OCI-LY7 (cell line): Measurements from ENCODE around the gene GULP1.

Experiments
- EZH2phosphoT487 ChIP-seq: fragments of 200-600 bp; sonication (generic); IDR thresholded peaks from 2 replicates; pipeline ENCODE4 v1.6.1; 2018; ENCODE audit warnings: low read depth, borderline replicate concordance, mild to moderate bottlenecking, mixed run types, antibody characterized with exemption, low read length, moderate library complexity, mixed read lengths
- TF ChIP-seq, protein P1 (sequence below): fragments of 200-600 bp; sonication (generic); conservative IDR thresholded peaks from 2 replicates; pipeline ENCODE4 v1.5.1; 2014; ENCODE audit warnings: mild to moderate bottlenecking, antibody characterized with exemption, low read length, moderate library complexity, mixed read lengths

DNA sequence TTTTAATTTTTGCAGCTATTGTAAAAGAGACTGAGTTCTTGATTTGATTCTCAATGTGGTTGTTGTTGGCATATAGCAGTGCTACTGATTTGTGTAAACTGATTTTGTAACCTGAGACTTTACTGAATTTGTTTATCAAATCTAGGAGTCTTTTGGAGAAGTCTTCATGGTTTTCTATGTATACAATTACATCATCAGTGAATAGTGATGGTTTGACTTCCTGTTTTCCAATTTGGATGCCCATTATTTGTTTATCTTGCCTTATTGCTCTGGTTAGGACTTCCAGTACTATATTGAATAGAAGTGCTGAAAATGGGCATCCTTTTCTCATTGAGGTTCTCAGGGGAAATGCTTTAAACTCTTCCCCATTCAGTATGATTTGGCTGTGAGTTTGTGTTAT, 99.7 kb downstream of the GULP1 start:
- TF ChIP-seq, protein P1, sequence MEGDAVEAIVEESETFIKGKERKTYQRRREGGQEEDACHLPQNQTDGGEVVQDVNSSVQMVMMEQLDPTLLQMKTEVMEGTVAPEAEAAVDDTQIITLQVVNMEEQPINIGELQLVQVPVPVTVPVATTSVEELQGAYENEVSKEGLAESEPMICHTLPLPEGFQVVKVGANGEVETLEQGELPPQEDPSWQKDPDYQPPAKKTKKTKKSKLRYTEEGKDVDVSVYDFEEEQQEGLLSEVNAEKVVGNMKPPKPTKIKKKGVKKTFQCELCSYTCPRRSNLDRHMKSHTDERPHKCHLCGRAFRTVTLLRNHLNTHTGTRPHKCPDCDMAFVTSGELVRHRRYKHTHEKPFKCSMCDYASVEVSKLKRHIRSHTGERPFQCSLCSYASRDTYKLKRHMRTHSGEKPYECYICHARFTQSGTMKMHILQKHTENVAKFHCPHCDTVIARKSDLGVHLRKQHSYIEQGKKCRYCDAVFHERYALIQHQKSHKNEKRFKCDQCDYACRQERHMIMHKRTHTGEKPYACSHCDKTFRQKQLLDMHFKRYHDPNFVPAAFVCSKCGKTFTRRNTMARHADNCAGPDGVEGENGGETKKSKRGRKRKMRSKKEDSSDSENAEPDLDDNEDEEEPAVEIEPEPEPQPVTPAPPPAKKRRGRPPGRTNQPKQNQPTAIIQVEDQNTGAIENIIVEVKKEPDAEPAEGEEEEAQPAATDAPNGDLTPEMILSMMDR, result no peak
- TF ChIP-seq EZH2phosphoT487, result no peak
